HG03066 (cell line): ENCODE measurements around the gene MED25.
A peak's percentile ranks its signal among the peaks of the same experiment; 100 is the strongest.

Source experiments
- ATAC-seq: cut with Tn5 transposase; IDR thresholded peaks from one replicate; pipeline ENCODE4 v1.9.1; 2021; ENCODE audit warnings: low read depth; ENCODE audit not compliant: unreplicated experiment

The MED25 gene

DNA sequence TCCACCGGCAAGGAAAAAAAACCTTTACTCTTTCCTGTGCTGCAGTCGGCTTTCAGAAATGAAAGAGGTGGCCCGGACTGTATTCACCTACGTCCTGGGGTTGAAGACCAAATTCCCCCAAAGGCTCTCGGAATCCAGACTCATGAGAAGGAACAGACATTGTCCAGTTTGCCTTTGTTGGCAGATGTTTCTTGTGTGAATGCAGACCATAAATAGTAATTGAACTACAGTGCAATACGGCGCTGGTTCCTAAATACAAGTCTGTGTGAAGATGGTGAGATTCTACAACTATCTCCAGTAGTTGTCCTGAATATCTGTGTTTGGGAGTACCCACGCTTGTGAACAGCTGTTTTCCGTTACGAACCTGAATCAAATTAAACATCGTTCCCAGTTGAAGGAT, 21.6 kb downstream of the MED25 start:
- ATAC-seq, result no peak

DNA sequence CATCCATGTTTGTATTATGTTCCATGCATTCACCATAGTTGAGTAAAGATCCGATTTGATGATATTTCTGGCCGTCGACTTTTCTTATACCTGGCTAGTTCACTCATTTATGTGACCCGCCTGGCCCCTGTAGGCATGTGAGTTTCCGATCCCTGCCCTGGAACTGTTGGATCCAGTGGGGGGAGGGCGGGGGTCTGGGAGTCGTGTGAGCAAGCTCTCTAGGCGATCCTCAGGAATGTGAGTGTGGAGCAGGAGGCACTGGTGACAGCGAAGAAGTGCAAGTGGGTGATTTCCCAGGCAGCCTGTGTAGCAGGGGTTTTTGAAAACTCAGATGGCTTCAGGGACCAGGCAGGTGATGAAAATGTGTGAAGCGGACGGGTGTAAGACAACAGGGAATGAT, 22.2 kb downstream of the MED25 start:
- no peak for ATAC-seq

DNA sequence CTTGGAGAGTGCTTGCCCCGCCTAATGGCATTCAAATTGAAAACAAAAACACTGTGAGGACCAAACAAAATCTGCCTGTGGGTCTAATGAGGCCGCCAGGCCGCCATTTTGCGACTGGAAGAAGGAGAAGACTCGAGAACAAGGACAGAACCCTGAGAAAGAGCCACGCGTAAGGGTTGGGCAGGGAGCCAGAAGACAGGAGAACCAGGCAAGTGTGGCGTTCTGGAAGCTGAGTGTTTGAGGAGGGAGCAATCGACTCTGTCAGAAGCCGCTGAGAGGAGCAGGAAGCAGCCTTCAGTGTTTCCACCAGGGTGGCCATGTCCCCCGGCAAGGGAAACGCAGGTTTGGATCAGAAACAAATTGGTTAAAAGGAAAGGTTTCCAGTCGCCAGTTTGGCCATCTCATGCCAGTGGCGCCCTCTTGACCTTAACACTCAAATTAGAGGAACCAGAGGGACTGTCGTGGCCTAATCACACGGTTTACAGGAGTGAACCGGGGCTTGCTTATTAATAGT, 22.7 kb downstream of the MED25 start:
- no peak for ATAC-seq

DNA sequence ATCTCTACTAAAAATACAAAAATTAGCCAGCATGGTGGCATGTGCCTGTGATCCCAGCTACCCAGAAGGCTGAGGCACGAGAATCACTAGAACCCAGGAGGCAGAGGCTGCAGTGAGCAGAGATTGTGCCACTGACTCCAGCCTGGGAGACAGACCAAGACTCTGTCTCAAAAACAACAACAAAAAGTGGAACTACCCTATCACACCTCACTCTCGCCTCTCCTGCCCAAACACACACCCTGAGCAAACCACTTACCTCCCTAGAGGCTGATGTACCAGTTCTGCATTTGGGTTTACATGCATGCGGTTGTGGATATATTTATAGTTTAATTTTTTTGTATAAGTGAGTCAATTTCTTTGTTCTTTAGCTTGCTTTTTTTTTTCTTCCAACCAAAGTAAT, 25.2 kb downstream of the MED25 start:
- no peak for ATAC-seq

DNA sequence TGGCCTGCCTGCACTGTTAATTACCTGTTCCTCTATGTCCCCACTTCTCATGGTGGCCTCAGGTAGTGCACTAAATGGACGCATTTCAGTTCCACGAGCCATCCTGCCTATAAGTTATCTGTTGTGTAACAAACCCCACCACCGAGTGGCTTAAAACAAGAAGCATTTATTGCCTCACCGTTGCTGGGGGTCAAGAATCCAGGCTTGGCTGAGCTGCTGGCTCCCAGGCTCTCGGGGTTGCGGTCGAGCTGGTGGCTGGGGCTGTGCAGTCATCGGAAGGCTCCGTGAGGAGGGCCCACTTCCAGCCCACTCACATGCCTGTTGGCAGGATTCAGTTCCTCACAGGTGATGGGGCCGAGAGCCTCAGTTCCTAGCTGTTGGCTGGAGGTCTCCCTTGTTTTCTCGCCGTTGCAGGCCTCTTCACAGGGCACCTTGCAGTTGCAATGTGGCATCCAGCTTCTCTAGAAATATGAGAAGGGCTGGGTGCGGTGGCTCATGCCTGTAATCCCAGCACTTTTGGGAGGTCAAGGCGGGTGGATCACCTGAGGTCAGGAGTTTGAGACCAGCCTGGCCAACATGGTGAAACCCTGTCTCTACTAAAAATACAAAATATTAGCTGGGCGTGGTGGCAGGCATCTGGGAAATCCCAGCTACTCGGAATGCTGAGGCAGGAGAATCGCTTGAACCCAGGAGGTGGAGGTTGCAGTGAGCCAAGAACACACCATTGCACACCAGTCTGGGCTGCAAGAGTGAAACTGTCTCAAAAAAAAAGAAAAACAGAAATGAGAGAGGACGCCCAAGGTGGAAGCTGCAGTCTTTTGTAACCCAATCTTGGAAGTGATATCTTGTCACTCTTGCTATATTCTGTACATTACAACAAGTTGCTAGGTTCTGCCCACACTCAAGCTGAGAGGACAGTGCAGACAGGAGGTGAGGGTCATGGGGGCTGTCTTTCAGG, 26.3 kb downstream of the MED25 start:
- ATAC-seq, result no peak

DNA sequence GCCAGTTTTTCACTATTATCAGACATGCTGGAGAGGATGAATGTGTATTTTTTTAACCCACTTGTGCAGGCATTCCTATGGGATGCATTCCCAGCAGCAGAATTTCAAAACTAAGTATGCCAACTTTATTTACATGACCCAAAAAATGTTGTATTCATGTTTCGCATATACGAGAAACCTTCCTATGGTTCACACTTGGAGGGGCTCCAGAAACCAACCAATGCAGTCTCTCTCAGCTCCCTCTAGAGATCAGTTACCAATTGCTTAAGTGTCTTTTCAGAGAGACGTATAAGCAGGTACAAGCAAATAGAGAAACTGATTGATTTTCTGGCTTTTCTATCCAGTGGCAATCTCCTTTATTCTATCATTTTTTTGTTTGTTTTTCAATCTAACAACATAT, 27.3 kb downstream of the MED25 start:
- ATAC-seq, result no peak

DNA sequence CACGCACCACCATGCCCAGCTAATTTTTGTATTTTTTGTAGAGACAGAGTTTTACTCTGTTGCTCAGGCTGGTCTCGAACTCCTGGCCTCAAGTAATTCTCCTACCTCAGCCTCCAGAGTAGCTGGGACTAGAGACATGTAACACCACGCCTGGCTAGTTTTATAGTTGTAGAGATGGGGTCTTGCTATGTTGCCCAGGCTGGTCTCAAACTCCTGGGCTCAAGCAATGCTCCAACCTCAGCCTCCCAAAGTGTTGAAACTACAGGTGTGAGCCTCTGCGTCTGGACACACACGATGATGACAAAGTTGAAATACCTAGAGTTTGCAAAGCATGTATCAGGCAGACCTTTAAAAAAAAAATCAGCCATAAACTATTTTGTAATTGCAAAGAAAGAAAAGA, 28.3 kb downstream of the MED25 start:
- no peak for ATAC-seq

DNA sequence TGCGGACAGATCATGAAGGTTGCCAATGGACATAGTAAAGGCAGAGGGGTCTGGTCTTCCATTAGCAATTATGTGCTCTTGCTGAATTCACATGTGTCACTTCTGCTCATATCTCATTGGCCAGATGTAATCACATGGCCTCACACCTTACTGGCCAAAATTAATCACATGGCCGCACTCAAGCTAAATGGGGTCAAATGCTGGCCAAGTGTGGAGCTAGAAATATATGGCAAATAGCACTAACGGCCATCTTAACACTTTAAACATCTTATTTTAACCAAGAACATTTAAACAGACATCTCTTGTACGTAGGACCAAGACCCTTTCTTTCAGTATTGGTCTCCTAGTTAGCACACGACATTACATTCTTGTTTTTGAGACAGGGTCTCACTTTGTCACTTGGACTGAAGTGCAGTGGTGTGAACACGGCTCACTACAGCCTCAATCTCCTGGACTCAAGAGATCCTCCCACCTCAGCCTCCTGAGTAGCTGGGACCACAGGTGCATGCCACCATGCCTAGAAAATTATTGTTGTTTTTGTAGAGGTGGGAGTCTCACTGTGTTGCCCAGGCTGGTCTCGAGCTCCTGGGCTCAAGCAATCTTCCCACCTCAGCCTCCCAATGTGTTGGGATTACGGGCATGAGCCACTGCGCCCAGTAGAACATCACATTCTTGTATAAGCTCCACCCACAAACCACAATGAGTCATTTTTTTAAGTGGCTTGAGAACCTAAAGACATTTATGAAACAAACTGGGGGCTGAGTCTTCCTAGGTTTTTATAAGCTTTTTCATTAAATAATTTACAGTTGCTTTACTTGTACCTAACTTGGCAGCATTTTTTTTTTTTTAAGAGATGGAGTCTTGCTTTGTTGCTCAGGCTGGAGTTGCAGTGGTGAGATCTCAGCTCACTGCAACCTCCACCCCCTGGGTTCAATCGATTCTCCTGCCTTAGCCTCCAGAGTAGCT, 29.9 kb downstream of the MED25 start:
- ATAC-seq, result no peak

DNA sequence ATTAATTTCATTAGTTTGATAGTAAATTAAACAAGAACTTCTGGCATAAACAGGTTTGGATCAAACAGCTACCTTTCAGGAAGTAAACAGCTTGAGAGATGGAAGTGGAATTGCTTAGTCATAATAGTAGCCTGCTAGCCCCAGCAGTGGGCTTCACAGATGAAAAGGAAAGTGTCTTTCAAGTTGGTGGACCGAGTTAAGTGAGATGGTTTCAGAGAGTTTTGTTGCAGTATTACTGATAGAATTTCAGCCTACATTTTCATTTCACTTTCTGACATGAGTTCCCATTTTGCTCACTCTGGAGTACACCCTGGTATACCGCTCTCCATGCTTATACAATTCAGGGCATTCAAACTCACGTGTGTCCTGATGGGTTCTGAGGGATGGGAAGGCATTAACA, 30.8 kb downstream of the MED25 start:
- ATAC-seq, result no peak

DNA sequence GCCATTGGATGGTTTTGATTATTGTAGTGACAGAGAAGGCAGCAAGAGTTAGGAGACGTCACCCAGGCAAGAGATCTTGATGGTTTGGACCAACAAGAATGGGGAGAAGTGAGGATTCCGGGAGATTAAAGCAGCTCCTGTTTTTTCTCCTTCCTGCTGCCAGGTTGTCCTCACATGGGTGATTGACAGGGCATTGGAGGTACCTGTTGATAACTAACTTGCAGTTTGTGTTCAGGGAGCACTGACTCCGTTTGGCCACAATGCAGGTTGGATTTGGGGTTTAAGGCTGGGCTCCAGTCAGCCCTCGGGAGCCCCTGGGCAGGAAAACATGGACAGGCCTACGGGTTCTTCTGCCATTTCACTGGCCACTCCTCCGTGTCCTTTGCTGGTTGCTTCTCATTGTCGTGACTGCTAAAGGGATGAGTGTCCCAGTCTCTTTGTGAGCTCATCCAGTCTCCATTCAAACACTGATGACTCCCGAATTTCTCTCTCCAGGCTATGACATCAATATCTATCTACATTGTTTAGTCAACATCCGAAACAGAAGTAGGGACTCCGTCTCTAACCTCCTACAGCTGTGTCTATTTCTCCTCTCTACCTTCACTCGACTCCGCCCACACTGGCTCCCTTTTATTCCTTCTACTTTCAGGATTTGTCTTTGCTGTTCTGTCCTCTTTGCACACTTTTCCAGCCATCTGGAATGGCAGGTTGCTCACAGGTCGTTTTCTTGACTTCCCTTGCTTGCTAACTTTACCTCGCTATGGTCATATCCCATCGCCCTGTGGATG, 31.5 kb downstream of the MED25 start:
- no peak for ATAC-seq

DNA sequence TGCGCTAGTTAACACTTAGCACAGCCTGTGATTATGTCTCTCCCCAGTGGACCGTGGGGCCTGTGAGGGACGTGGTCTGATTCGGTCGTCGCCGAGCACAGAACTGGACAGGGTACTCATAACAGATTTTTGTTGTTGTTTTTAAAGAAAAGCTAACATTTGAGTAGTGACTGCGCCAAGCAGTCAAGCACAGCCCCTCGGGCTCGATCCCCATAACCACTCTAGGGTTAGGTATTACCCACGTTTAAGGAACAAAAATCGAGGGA, 32.1 kb downstream of the MED25 start:
- ATAC-seq, result no peak

DNA sequence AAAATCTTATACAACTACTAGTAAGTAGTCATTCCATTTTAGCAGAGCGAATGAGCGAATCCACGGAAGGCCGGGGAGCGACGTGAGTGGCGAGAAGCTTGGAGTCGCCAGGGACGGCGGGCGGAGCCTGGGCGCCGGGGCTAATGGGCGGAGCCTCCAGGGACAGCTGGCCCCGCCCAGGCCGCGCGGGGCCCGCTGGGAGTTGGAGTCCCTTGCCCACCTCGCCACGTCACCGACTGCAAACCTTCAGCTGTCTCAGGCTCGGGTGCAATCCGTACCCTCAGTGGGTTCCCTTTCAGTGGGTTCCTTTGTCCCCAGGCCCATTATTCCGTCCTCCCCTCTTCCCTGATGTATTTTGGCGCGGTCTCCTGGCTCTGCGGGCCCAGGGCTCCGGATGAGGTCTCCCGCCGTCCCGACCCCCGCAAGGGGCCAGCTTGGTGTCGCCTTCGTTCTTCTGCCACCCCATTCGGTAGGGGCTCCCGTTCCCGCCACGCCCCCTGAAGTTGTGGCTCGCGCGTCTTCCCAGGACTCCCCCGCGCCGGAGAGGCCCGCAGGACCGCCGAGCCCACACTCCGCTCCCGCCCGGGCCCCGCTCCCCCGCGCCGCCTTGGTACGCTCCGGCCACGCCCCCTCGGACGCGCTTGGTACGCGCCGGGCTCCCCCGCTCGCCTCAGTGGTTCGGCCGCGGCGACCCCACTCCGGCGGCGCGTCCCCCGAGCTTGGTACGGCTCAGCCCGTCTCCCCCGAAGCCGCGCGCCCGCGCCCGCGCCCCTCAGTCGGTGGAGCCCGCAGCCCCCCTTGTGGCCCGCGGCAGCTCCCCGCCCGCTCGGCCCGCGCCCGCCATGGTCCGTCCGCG, 32.6 kb downstream of the MED25 start, which contains the start of gene PTOV1:
Gene PTOV1 (plus strand): TSS at position 673 of the 856 bp plus-strand sequence.
- ATAC-seq, result peak; percentile 66

DNA sequence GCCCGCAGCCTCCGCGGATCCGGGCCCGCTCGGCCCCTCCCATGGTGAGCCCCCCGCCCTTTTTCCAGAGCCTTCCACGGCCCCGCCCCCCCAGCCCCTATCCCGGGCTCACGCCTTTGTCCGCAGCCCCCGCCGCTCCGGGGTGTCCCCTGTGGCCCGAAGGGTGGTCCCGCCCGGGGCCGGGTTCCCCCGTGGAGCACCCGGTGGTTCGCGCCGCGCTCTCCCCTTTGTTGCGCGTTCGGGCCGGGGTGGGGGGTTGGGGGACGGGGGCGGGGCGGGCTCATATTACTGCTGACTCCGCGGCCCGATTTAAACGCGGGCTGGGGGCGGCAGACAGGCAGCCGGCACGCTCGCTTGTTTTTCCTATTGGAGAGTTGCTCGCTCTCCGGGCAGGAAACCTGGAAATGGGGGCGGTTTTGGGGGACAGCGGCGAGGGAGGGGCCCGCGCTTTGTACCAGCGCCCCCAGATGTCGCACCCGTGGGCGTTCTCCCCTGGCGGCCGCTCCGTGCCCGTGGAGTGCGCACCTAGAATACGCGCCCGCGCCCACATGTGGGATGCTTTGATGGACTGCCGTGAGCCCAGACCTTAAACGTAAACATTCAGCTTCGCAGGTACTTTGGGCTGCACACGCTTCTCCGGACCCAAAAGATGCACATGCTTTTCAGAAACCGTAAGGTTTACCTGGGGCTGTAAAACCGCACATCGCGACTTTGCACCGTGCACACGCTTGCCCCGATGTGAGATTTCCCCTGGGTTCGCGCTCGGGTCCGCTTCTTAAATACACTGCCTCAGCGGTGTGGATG, 33.6 kb downstream of the MED25 start:
- ATAC-seq, result peak; percentile 9

DNA sequence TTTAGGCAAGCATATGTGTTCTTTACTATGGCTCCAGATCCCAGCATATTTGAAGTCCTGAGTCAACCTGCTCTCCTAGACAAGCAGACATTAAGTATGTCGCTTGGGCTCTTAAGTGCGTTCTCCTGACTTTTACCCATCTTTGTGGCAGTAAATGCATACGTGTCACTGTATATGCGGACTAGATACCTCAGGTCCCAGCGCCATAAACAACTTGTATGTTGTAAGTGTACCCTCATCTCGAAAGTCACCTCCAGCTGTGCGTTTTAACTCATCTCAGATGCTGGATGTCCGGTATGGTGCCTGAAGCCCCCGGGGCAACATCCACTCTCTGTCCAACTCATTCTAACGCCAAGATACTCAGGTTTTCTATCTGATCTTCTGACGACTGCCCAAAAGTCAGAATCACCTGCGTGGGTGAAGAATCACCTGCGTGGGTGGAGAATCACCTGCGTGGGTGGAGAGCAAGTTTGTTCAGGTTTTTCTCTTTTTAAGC, 34.6 kb downstream of the MED25 start:
- ATAC-seq, result no peak

DNA sequence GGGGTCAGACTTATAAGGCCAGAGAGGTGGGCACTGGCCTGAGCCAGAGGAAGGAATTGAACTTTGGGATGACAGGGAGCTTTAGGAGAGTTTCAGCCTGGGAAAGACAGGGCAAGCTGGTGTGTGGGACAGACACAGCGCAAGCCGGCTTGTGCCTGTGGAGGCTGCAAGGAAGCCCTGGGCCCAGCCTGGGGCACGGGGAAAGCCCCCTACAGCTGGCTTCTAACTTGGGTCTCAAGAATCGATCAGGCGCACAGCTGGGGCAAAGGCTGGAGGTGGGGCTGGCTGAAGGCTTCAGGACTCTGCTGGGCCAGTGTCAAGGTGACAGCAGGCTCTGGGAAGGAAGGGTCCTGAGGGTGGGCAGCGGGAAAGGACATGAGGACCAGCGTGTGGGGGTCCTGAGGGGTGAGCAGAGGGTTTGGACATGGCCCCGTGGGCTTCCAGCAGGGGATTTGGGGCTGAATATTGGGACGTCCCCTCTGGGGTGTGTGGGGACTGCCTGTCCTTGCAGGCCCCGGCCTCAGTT, 35.8 kb downstream of the MED25 start:
- no peak for ATAC-seq

DNA sequence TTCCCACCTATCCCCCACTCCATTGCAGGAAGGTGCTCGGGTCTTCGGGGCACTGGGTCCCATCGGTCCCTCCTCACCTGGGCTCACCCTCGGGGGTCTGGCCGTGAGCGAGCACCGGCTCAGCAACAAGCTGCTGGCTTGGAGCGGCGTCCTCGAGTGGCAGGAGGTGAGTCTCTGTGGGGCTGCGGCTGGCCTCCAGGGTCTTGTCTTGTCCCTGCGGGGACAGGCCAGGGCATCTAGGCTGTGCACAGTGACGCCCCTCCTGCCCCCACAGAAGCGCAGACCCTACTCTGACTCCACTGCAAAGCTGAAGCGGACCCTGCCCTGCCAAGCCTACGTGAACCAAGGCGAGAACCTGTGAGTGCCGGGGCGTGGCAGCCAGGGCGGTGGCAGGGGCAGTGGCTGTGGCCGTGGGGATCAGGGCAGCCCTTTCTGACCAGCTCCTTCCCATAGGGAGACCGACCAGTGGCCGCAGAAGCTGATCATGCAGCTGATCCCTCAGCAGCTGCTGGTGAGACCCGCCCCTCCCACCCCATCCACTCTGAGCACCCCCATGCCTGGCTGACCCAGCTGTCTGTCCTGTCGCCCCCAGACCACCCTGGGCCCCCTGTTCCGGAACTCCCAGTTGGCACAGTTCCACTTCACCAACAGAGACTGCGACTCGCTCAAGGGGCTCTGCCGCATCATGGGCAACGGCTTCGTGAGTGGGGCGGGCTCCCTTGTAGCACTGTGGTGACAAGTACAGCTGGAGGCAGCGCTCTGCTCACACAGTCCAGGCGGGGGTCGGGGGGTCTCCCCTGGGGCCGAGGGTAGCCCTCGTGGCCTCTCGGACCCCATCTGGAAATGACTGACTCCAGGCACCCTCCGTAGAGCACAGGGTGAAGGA, 36.5 kb downstream of the MED25 start:
- ATAC-seq, result no peak

DNA sequence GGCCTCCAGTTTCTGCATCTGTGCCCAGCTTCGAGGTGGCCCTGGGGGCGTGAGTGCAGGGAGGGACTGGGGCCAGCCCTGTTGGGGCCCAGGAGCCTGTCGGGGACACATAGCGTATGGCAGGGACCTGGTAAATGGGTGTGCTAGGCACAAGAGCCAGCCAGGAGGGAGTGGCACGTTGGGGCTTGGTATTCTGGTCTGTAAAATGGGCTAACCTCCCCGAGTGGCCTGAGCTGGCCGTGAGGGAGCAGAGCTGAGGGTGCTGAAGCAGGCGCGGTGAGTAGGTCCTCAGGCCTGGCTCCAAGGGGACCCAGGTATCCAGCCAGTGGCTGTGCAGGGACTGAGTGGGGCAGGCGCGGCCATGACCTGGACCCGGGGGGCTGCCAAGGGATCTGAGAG, 37.2 kb downstream of the MED25 start:
- ATAC-seq, result no peak
